GM12878 (cell line): Measurements from ENCODE around the gene PRSS50.

Experiments
- CHD1 ChIP-seq: IDR thresholded peaks from 2 replicates; pipeline ENCODE4 v1.6.1; 2012; ENCODE audit warnings: low read depth, low read length, improper control_type of control experiment
- CREM ChIP-seq: IDR thresholded peaks from 2 replicates; pipeline ENCODE4 v1.6.1; 2014; ENCODE audit warnings: antibody characterized with exemption, low read depth
- CTCF ChIP-seq, 3 experiments: IDR thresholded peaks in 2 of 3; conservative IDR thresholded peaks in 1 of 3; 2 replicates each; pipeline ENCODE4 v1.5.1; 2011; ENCODE audit warnings: low read depth in 3 of 3, low read length in 3 of 3, mild to moderate bottlenecking in 3 of 3, control low read depth in 2 of 3, moderate library complexity in 2 of 3, inconsistent platforms in 1 of 3, mixed read lengths in 1 of 3; ENCODE audit not compliant: control insufficient read depth in 2 of 3, insufficient read depth in 1 of 3; ENCODE audit errors: extremely low read depth in 1 of 3
- FOXM1 ChIP-seq: IDR thresholded peaks from 2 replicates; pipeline ENCODE4 v1.6.1; 2012; ENCODE audit warnings: low read depth, mild to moderate bottlenecking, inconsistent platforms, low read length, moderate library complexity
- SIN3A ChIP-seq: IDR thresholded peaks from 2 replicates; pipeline ENCODE4 v1.6.1; 2012; ENCODE audit warnings: low read depth, low read length, improper control_type of control experiment
- ZNF687 ChIP-seq: fragments of 450-650 bp; IDR thresholded peaks from 2 replicates; pipeline ENCODE4 v1.6.1; 2017; ENCODE audit warnings: mild to moderate bottlenecking, moderate library complexity

GRCh38 chr3:46685446-46685845 lies 32.2 kb downstream of the PRSS50 start:
- TF ChIP-seq CREM (no peak), FOXM1 (no peak), CTCF (IDR thresholded peaks at IDR 0.05 in 2 of 3, conservative IDR thresholded peaks at IDR 0.05 in 1 of 3; ENCODE audit: control insufficient read depth in 2 of 3, extremely low read depth in 1 of 3, insufficient read depth in 1 of 3, low read depth in 3 of 3, low read length in 3 of 3) (no peak), CHD1 (no peak), SIN3A (no peak), ZNF687 (no peak)
